Measurements from ENCODE around the gene CACNA1D. TPM values are rescaled to one million over a fixed set of nuclear protein-coding genes. Genes with fewer than 3 reads are reported as not detected.
A peak's percentile ranks its signal among the peaks of the same experiment; 100 is the strongest.

Gene CACNA1D
- total and polyA plus RNA-seq, 8 donors: 0.31 to 36.5 (median 12.5) TPM

- intact Hi-C loops (cut with DNase I; ENCODE audit: low total_unique reads): no loop called here
- Histone ChIP-seq H3K4me1 (peaks cover 24 to 47% (median 42%) of the 10 kb centered on the region in 4 donors), H3K27ac (peak overlapping the region in 4 of 5 donors; percentile 78 to 91 (median 87)), H3K9me3 (no peaks in the 10 kb centered on the region), H3K27me3 (peaks cover 0 to 43% (median 18%) of the 10 kb centered on the region in 3 donors), H3K36me3 (no peaks in the 10 kb centered on the region), H3K4me3 (peak overlapping the region; percentile 66 to 82 (median 74))
- no peak for DNase-seq
- no peak for TF ChIP-seq EP300 (IDR thresholded peaks at IDR 0.05)
- no peak for TF ChIP-seq POLR2AphosphoS5 (IDR thresholded peaks at IDR 0.05)
- TF ChIP-seq POLR2A (IDR thresholded peaks at IDR 0.05): no peak
- TF ChIP-seq CTCF (IDR thresholded peaks at IDR 0.05): no peak
- WGBS, 5 donors: 50 to 69% (median 59%) methylated on average over 10 of the region's 10 CpGs
Observed at GRCh38 chr3:53846851-53847155, 352.4 kb downstream of the CACNA1D start.

GRCh38 chr3:53849916-53850315 lies 355.5 kb downstream of the CACNA1D start:
- H3K9me3 ChIP-seq: no peaks in the 10 kb centered on the region
- peaks cover 9 to 24% (median 19%) of the 10 kb centered on the region in 4 donors for H3K4me1 ChIP-seq
- DNase-seq: no peak
- 91 to 98% (median 96%) methylated on average over 7 of the region's 7 CpGs for WGBS, 5 donors
- no peaks in the 10 kb centered on the region for H3K36me3 ChIP-seq
- peaks cover 0 to 41% (median 18%) of the 10 kb centered on the region in 3 donors for H3K27me3 ChIP-seq
- H3K27ac ChIP-seq: no peak overlapping the region
- intact Hi-C loops (cut with DNase I; ENCODE audit: low total_unique reads): no loop called here
- TF ChIP-seq POLR2AphosphoS5 (IDR thresholded peaks at IDR 0.05) (no peak), POLR2A (IDR thresholded peaks at IDR 0.05) (no peak), EP300 (IDR thresholded peaks at IDR 0.05) (no peak), CTCF (IDR thresholded peaks at IDR 0.05) (no peak)
- no peak overlapping the region for H3K4me3 ChIP-seq

- TF ChIP-seq POLR2A (IDR thresholded peaks at IDR 0.05) (no peak), POLR2AphosphoS5 (IDR thresholded peaks at IDR 0.05) (no peak), CTCF (IDR thresholded peaks at IDR 0.05) (no peak), EP300 (IDR thresholded peaks at IDR 0.05) (no peak)
- intact Hi-C loops (cut with DNase I; ENCODE audit: low total_unique reads): no loop called here
- Histone ChIP-seq H3K27me3 (peaks cover 0 to 31% (median 9%) of the 10 kb centered on the region in 3 donors), H3K4me1 (peaks cover 8 to 15% (median 10%) of the 10 kb centered on the region in 4 donors), H3K9me3 (no peaks in the 10 kb centered on the region), H3K27ac (no peak overlapping the region), H3K4me3 (no peak overlapping the region), H3K36me3 (no peaks in the 10 kb centered on the region)
- WGBS, 5 donors: 29 to 50% (median 33%) methylated on average over 5 of the region's 5 CpGs
- DNase-seq: peak; percentile 68 to 81
Observed at GRCh38 chr3:53850895-53851294, 356.5 kb downstream of the CACNA1D start.

- H3K4me3 ChIP-seq: no peak overlapping the region
- WGBS, 5 donors: 67 to 85% (median 75%) methylated on average over 7 of the region's 7 CpGs
- H3K9me3 ChIP-seq: no peaks in the 10 kb centered on the region
- no peak overlapping the region for H3K27ac ChIP-seq
- H3K27me3 ChIP-seq: no peaks in the 10 kb centered on the region
- peaks cover 0 to 9% (median 0%) of the 10 kb centered on the region in 4 donors for H3K4me1 ChIP-seq
- H3K36me3 ChIP-seq: peaks cover 8 to 41% (median 36%) of the 10 kb centered on the region in 4 donors
- DNase-seq: no peak
- intact Hi-C loops (cut with DNase I; ENCODE audit: low total_unique reads): no loop called here
- TF ChIP-seq POLR2AphosphoS5 (IDR thresholded peaks at IDR 0.05) (no peak), EP300 (IDR thresholded peaks at IDR 0.05) (no peak), CTCF (IDR thresholded peaks at IDR 0.05) (no peak)
Observed at GRCh38 chr3:53856964-53857363, 362.6 kb downstream of the CACNA1D start.
